Stimulated activated effector memory CD8-positive, alpha-beta T cell treated with anti-CD3 and anti-CD28 coated beads, Interleukin-12 subunit alpha, Interleukin-12 subunit beta, amount 100 ng/mL, for 72 hours (primary cell): ENCODE results near the gene CHCHD6.

Experiments used
- ATAC-seq: fragments of 150-1000 bp; cut with Tn5 transposase; 2 replicates; pipeline ENCODE4 v1.10.0; 2021
- DNase-seq, 2 donors: peaks; one replicate each; pipeline ENCODE4 v3.0.0; 2021 to 2022; ENCODE audit warnings: low spot score in 2 of 2
- H3K27ac Mint-ChIP-seq: one replicate; pipeline ENCODE4 v1.8.0; 2022; ENCODE audit warnings: mild to moderate bottlenecking, mixed read lengths
- H3K36me3 Mint-ChIP-seq: one replicate; pipeline ENCODE4 v1.8.0; 2022; ENCODE audit warnings: mild to moderate bottlenecking, mixed read lengths
- H3K4me1 Mint-ChIP-seq: one replicate; pipeline ENCODE4 v1.8.0; 2022; ENCODE audit warnings: mixed read lengths
- H3K4me3 Mint-ChIP-seq: one replicate; pipeline ENCODE4 v1.8.0; 2022; ENCODE audit warnings: mild to moderate bottlenecking, mixed read lengths
- H3K9me3 Mint-ChIP-seq: one replicate; pipeline ENCODE4 v1.8.0; 2022; ENCODE audit warnings: mixed read lengths

CHCHD6 gene

GRCh38 chr3:126852511-126852910, 148.5 kb downstream of the CHCHD6 start:
- DNase-seq (no peak), ATAC-seq (no peak)
- Mint-ChIP-seq H3K4me1 (no peaks in the 10 kb centered on the region), H3K27ac (no peak overlapping the region), H3K4me3 (no peak overlapping the region), H3K9me3 (no peaks in the 10 kb centered on the region), H3K36me3 (no peaks in the 10 kb centered on the region)

GRCh38 chr3:126854666-126855065, 150.6 kb downstream of the CHCHD6 start:
- Mint-ChIP-seq H3K36me3 (no peaks in the 10 kb centered on the region), H3K4me3 (no peak overlapping the region), H3K9me3 (no peaks in the 10 kb centered on the region), H3K4me1 (peaks cover 2% of the 10 kb centered on the region), H3K27ac (no peak overlapping the region)
- ATAC-seq = no peak
- no peak for DNase-seq

GRCh38 chr3:126855374-126855773, 151.3 kb downstream of the CHCHD6 start:
- Mint-ChIP-seq H3K27ac (no peak overlapping the region), H3K9me3 (no peaks in the 10 kb centered on the region), H3K4me1 (peaks cover 6% of the 10 kb centered on the region), H3K4me3 (no peak overlapping the region), H3K36me3 (no peaks in the 10 kb centered on the region)
- DNase-seq (no peak), ATAC-seq (no peak)

- Mint-ChIP-seq H3K36me3 (no peaks in the 10 kb centered on the region), H3K4me3 (no peak overlapping the region), H3K4me1 (peaks cover 6% of the 10 kb centered on the region), H3K27ac (no peak overlapping the region), H3K9me3 (no peaks in the 10 kb centered on the region)
- DNase-seq (no peak), ATAC-seq (no peak)
Measured at GRCh38 chr3:126857928-126858327, 153.9 kb downstream of the CHCHD6 start.

GRCh38 chr3:126858401-126858800, 154.4 kb downstream of the CHCHD6 start:
- DNase-seq = no peak
- H3K27ac Mint-ChIP-seq = no peak overlapping the region
- no peaks in the 10 kb centered on the region for H3K9me3 Mint-ChIP-seq

GRCh38 chr3:126858887-126859286, 154.8 kb downstream of the CHCHD6 start:
- DNase-seq = no peak

More at GRCh38 chr3:126858401-126858800, 154.4 kb downstream of the CHCHD6 start:
- H3K36me3 Mint-ChIP-seq = no peaks in the 10 kb centered on the region
- peaks cover 6% of the 10 kb centered on the region for H3K4me1 Mint-ChIP-seq
- no peak for ATAC-seq
- no peak overlapping the region for H3K4me3 Mint-ChIP-seq

GRCh38 chr3:126859415-126860246, 155.6 kb downstream of the CHCHD6 start:
- Mint-ChIP-seq H3K4me3 (no peak overlapping the region), H3K27ac (no peak overlapping the region), H3K36me3 (peaks cover 6% of the 10 kb centered on the region)

More at GRCh38 chr3:126858887-126859286, 154.8 kb downstream of the CHCHD6 start:
- H3K27ac Mint-ChIP-seq = peak overlapping the region; percentile 13
- H3K4me1 Mint-ChIP-seq = peaks cover 6% of the 10 kb centered on the region
- H3K4me3 Mint-ChIP-seq = no peak overlapping the region
- peaks cover 3% of the 10 kb centered on the region for H3K36me3 Mint-ChIP-seq
- no peaks in the 10 kb centered on the region for H3K9me3 Mint-ChIP-seq
- ATAC-seq = peak; percentile 69

GRCh38 chr3:126865736-126866135, 161.7 kb downstream of the CHCHD6 start:
- peaks cover 9% of the 10 kb centered on the region for H3K4me1 Mint-ChIP-seq
- H3K4me3 Mint-ChIP-seq = no peak overlapping the region
- DNase-seq (no peak), ATAC-seq (no peak)
- peaks cover 6% of the 10 kb centered on the region for H3K36me3 Mint-ChIP-seq
- H3K27ac Mint-ChIP-seq = peak overlapping the region; percentile 74
- H3K9me3 Mint-ChIP-seq = peaks cover 7% of the 10 kb centered on the region

More at GRCh38 chr3:126859415-126860246, 155.6 kb downstream of the CHCHD6 start:
- peaks cover 6% of the 10 kb centered on the region for H3K4me1 Mint-ChIP-seq
- ATAC-seq (no peak), DNase-seq (no peak)
- no peaks in the 10 kb centered on the region for H3K9me3 Mint-ChIP-seq

- no peak overlapping the region for H3K27ac Mint-ChIP-seq
- no peak for ATAC-seq
- H3K4me1 Mint-ChIP-seq = peaks cover 9% of the 10 kb centered on the region
- peaks cover 6% of the 10 kb centered on the region for H3K36me3 Mint-ChIP-seq
- H3K4me3 Mint-ChIP-seq = no peak overlapping the region
- no peak for DNase-seq
- peaks cover 7% of the 10 kb centered on the region for H3K9me3 Mint-ChIP-seq
Measured at GRCh38 chr3:126866175-126866759, 162.2 kb downstream of the CHCHD6 start.

GRCh38 chr3:126867190-126867862, 163.3 kb downstream of the CHCHD6 start:
- H3K4me1 Mint-ChIP-seq = peaks cover 9% of the 10 kb centered on the region
- H3K27ac Mint-ChIP-seq = no peak overlapping the region
- H3K4me3 Mint-ChIP-seq = no peak overlapping the region
- H3K36me3 Mint-ChIP-seq = peaks cover 6% of the 10 kb centered on the region
- peaks cover 7% of the 10 kb centered on the region for H3K9me3 Mint-ChIP-seq
- DNase-seq (no peak), ATAC-seq (no peak)

- H3K36me3 Mint-ChIP-seq = peaks cover 6% of the 10 kb centered on the region
- H3K4me1 Mint-ChIP-seq = peaks cover 9% of the 10 kb centered on the region
- ATAC-seq = no peak
- no peak overlapping the region for H3K27ac Mint-ChIP-seq
- H3K4me3 Mint-ChIP-seq = no peak overlapping the region
- H3K9me3 Mint-ChIP-seq = peaks cover 7% of the 10 kb centered on the region
- DNase-seq = no peak
Measured at GRCh38 chr3:126867863-126868200, 163.8 kb downstream of the CHCHD6 start.

- no peak for ATAC-seq
- no peaks in the 10 kb centered on the region for H3K9me3 Mint-ChIP-seq
- H3K4me1 Mint-ChIP-seq = peaks cover 6% of the 10 kb centered on the region
- no peaks in the 10 kb centered on the region for H3K36me3 Mint-ChIP-seq
- no peak for DNase-seq
- H3K27ac Mint-ChIP-seq = no peak overlapping the region
- no peak overlapping the region for H3K4me3 Mint-ChIP-seq
Measured at GRCh38 chr3:126870608-126871210, 166.7 kb downstream of the CHCHD6 start.

GRCh38 chr3:126872701-126873342, 168.8 kb downstream of the CHCHD6 start:
- DNase-seq = no peak
- ATAC-seq = no peak
- Mint-ChIP-seq H3K9me3 (no peaks in the 10 kb centered on the region), H3K36me3 (no peaks in the 10 kb centered on the region), H3K4me1 (peaks cover 4% of the 10 kb centered on the region), H3K4me3 (no peak overlapping the region), H3K27ac (no peak overlapping the region)

- H3K4me1 Mint-ChIP-seq = peaks cover 4% of the 10 kb centered on the region
- no peak for ATAC-seq
- no peak for DNase-seq
- H3K9me3 Mint-ChIP-seq = no peaks in the 10 kb centered on the region
- no peak overlapping the region for H3K27ac Mint-ChIP-seq
- no peaks in the 10 kb centered on the region for H3K36me3 Mint-ChIP-seq
- H3K4me3 Mint-ChIP-seq = no peak overlapping the region
Measured at GRCh38 chr3:126873416-126873815, 169.4 kb downstream of the CHCHD6 start.

- DNase-seq = no peak
- H3K9me3 Mint-ChIP-seq = no peaks in the 10 kb centered on the region
- H3K4me1 Mint-ChIP-seq = peaks cover 4% of the 10 kb centered on the region
Measured at GRCh38 chr3:126878664-126879063, 174.6 kb downstream of the CHCHD6 start.

More at GRCh38 chr3:126878664-126879063, 174.6 kb downstream of the CHCHD6 start:
- Mint-ChIP-seq H3K36me3 (no peaks in the 10 kb centered on the region), H3K4me3 (no peak overlapping the region), H3K27ac (no peak overlapping the region)
- ATAC-seq = no peak
